BE2C (cell line): Measurements from ENCODE around the gene CDKN1A.

Experiments used
- DNase-seq: peaks from one replicate; pipeline ENCODE4 v3.0.0-alpha.2; 2020
- H3K27me3 ChIP-seq: fragments of 250-450 bp; sonication (Bioruptor Pico); 2 replicates; pipeline ENCODE4 v1.5.1; 2020; ENCODE audit warnings: mild to moderate bottlenecking
- H3K36me3 ChIP-seq: fragments of 250-450 bp; sonication (Bioruptor Pico); 2 replicates; pipeline ENCODE4 v1.5.1; 2020; ENCODE audit warnings: mild to moderate bottlenecking
- H3K4me1 ChIP-seq: fragments of 250-450 bp; sonication (Bioruptor Pico); 2 replicates; pipeline ENCODE4 v1.5.1; 2020
- H3K4me3 ChIP-seq: 2 replicates; pipeline ENCODE4 v1.5.1; 2011; ENCODE audit warnings: low read depth, low read length
- H3K9me3 ChIP-seq: fragments of 250-450 bp; sonication (Bioruptor Pico); 2 replicates; pipeline ENCODE4 v1.5.1; 2020
- CTCF ChIP-seq: IDR thresholded peaks from 2 replicates; pipeline ENCODE4 v1.5.1; 2012; ENCODE audit warnings: mild to moderate bottlenecking, low read depth, low read length

The CDKN1A gene

DNA sequence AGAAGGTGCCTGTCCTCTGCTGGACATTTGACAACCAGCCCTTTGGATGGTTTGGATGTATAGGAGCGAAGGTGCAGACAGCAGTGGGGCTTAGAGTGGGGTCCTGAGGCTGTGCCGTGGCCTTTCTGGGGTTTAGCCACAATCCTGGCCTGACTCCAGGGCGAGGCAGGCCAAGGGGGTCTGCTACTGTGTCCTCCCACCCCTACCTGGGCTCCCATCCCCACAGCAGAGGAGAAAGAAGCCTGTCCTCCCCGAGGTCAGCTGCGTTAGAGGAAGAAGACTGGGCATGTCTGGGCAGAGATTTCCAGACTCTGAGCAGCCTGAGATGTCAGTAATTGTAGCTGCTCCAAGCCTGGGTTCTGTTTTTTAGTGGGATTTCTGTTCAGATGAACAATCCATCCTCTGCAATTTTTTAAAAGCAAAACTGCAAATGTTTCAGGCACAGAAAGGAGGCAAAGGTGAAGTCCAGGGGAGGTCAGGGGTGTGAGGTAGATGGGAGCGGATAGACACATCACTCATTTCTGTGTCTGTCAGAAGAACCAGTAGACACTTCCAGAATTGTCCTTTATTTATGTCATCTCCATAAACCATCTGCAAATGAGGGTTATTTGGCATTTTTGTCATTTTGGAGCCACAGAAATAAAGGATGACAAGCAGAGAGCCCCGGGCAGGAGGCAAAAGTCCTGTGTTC lies 1.3 kb upstream of the CDKN1A start:
- DNase-seq = no peak
- Histone ChIP-seq H3K4me1 (peaks cover 15% of the 10 kb centered on the region), H3K27me3 (peaks cover 10% of the 10 kb centered on the region), H3K9me3 (no peaks in the 10 kb centered on the region), H3K36me3 (no peaks in the 10 kb centered on the region), H3K4me3 (no peak overlapping the region)
- no peak for TF ChIP-seq CTCF

- H3K36me3 ChIP-seq = no peaks in the 10 kb centered on the region
- peaks cover 15% of the 10 kb centered on the region for H3K4me1 ChIP-seq
- no peak for DNase-seq
- H3K4me3 ChIP-seq = peak overlapping the region; percentile 24; the same call in 1 of the 2 replicates
- no peaks in the 10 kb centered on the region for H3K9me3 ChIP-seq
- no peak for TF ChIP-seq CTCF
- peaks cover 10% of the 10 kb centered on the region for H3K27me3 ChIP-seq
These were observed 594 bp upstream of the CDKN1A start for GRCh38 chr6:36677753-36678487.

GRCh38 chr6:36679043-36679833 lies 724 bp downstream of the CDKN1A start:
- Histone ChIP-seq H3K4me3 (peak overlapping the region; percentile 77), H3K9me3 (no peaks in the 10 kb centered on the region), H3K4me1 (peaks cover 15% of the 10 kb centered on the region), H3K27me3 (peaks cover 10% of the 10 kb centered on the region), H3K36me3 (no peaks in the 10 kb centered on the region)
- TF ChIP-seq CTCF = no peak
- peak; percentile 71 for DNase-seq

DNA sequence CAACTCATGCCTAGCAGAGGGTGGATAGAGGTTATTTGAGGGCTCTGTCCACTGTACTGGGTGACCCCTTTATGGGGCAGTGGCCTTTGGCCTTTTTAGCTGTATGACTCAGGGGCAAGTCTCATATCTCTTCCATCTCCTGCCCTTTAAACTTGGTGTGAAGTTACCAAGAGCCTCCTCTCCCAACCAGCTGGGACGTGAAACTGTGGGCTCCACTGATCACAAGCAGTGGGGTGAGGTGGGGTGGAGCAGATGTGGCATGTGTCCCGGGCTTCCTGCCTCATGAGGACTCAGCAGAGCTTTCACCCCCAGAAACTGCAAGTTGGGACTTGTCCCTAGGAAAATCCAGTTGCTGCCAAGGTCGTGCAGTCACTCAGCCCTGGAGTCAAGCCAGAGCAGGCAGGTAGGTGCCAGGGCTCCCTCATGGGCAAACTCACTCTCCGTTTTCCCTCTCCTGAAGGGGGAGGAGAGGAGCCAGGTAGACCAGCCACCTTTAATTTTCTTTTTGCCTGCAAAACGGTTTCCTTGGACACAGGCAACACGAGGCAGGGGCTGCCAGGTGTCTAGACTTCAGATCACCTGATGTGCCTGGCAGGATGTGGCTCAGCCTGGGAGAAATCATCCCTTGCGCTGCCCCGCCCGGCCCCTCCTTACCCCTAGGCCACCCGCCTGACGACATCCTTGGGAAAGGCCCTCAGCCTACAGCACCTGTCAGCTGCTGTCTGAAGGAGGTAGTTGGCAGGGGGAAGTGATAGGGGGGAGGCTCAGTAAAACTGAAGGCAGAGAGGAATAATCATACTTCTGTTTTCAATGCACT lies 4.0 kb downstream of the CDKN1A start:
- DNase-seq = no peak
- Histone ChIP-seq H3K36me3 (no peaks in the 10 kb centered on the region), H3K9me3 (no peaks in the 10 kb centered on the region), H3K4me3 (no peak overlapping the region), H3K27me3 (peaks cover 10% of the 10 kb centered on the region), H3K4me1 (peaks cover 14% of the 10 kb centered on the region)
- no peak for TF ChIP-seq CTCF

DNA sequence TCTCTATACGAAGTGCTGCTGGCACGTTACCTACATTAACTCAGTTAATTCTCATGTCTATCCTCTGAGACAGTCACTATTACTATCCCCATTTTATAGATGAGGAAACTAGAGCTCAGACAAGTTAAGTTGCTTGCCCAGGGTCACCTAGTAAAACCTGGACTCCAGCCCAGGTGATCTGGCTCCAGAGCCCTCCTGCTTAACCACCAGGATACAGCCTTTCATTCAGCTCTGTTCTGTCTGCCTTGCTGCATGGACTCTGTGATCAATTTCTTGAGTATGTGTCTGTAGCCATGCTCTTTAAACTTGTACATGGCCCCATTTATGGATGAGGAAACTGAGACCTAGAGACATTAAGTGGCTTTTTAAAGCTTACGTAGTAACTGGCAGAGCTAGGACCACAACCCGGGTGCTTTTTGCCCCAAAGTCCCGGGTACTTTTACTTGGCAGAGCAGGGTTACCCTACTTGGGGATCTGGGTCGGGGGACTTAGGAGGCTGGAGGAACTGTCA lies 4.7 kb downstream of the CDKN1A start:
- H3K4me3 ChIP-seq = no peak overlapping the region
- no peak for TF ChIP-seq CTCF
- no peaks in the 10 kb centered on the region for H3K9me3 ChIP-seq
- peaks cover 7% of the 10 kb centered on the region for H3K4me1 ChIP-seq
- H3K27me3 ChIP-seq = peaks cover 10% of the 10 kb centered on the region
- no peaks in the 10 kb centered on the region for H3K36me3 ChIP-seq
- no peak for DNase-seq
